Measurements from ENCODE around the gene GABRB3.

DNA sequence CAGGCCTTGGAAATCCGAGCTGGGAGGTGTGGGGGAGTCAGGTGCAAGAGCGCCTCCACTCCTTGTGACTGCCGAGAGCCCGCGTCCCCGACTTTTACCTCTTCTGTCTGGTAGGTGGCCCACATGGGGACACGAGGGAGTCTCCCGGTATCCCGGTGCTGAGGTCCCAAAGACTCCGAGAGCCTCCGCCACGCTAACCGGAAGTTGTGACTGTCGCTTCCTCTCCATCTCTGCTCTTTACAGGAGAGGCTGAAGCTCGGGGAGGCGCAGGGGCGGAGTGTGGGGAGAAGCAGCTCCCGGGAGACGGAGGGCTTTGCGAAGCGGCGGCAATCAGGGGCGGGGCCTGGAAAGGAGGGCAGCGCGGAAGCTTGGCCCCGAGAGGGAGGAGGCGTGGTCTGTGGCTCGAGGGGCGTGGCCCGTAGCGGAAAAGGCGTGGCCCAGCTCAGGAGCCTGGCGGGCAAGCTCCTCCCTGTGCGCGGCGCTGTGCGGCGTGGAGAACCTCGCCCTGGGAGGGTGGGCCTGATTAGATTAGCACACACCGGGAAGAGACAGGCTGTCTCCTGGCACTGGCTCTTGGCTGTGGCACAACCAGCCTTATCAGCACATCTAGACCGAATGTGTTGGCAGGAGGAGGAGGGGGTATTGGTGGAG, 143.9 kb downstream of the GABRB3 start:
- TF ChIP-seq, protein P1, sequence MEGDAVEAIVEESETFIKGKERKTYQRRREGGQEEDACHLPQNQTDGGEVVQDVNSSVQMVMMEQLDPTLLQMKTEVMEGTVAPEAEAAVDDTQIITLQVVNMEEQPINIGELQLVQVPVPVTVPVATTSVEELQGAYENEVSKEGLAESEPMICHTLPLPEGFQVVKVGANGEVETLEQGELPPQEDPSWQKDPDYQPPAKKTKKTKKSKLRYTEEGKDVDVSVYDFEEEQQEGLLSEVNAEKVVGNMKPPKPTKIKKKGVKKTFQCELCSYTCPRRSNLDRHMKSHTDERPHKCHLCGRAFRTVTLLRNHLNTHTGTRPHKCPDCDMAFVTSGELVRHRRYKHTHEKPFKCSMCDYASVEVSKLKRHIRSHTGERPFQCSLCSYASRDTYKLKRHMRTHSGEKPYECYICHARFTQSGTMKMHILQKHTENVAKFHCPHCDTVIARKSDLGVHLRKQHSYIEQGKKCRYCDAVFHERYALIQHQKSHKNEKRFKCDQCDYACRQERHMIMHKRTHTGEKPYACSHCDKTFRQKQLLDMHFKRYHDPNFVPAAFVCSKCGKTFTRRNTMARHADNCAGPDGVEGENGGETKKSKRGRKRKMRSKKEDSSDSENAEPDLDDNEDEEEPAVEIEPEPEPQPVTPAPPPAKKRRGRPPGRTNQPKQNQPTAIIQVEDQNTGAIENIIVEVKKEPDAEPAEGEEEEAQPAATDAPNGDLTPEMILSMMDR (IDR thresholded peaks at IDR 0.05), result no peak
- peak in 1 of 2 donors; percentile 38 for TF ChIP-seq POLR2A (IDR thresholded peaks at IDR 0.05)

All from thyroid gland (tissue), 4 donors.